HepG2 (cell line): Measurements from ENCODE around the gene PHF23. TPM values are rescaled to one million over a fixed set of nuclear protein-coding genes. Genes with fewer than 3 reads are reported as not detected.

Experiments used
- AGO2 ChIP-seq: fragments of 200-400 bp; formaldehyde crosslinking; optimal IDR thresholded peaks from 2 replicates; pipeline ENCODE3; 2017; ENCODE audit warnings: mild to moderate bottlenecking, low read depth, low read length, moderate library complexity
- HOXA3 ChIP-seq: sonication (generic); formaldehyde crosslinking; IDR thresholded peaks from 2 replicates; pipeline ENCODE4 v1.5.0; 2020; ENCODE audit warnings: missing genetic modification reagents
- KLF12 ChIP-seq: sonication (generic); formaldehyde crosslinking; IDR thresholded peaks from 2 replicates; pipeline ENCODE4 v1.4.0; 2020; ENCODE audit warnings: missing genetic modification reagents, borderline replicate concordance
- RAD51 ChIP-seq: fragments of 450-650 bp; IDR thresholded peaks from 2 replicates; pipeline ENCODE4 v1.6.1; 2016; ENCODE audit warnings: borderline replicate concordance
- SAFB2 ChIP-seq: sonication (generic); formaldehyde crosslinking; IDR thresholded peaks from 2 replicates; pipeline ENCODE4 v1.5.1; 2020; ENCODE audit warnings: missing genetic modification reagents, low read depth, mild to moderate bottlenecking, borderline replicate concordance
- SNRNP70 ChIP-seq: fragments of 200-400 bp; formaldehyde crosslinking; IDR thresholded peaks from 2 replicates; pipeline ENCODE4 v1.6.1; 2017; ENCODE audit warnings: mild to moderate bottlenecking, low read depth, low read length, moderate library complexity
- ZBTB38 ChIP-seq: sonication (generic); formaldehyde crosslinking; IDR thresholded peaks from 2 replicates; pipeline ENCODE4 v1.5.1; 2020; ENCODE audit warnings: mild to moderate bottlenecking, missing genetic modification reagents
- ZFP36 ChIP-seq: fragments of 150-350 bp; IDR thresholded peaks from 2 replicates; pipeline ENCODE4 v1.6.1; 2018; ENCODE audit warnings: borderline replicate concordance, low read length, low read depth; ENCODE audit not compliant: partially characterized antibody
- ZKSCAN8 ChIP-seq: IDR thresholded peaks from 2 replicates; pipeline ENCODE4 v1.6.1; 2016; ENCODE audit warnings: borderline replicate concordance, missing genetic modification reagents, missing compliant biosample characterization
- ZNF292 ChIP-seq: sonication (generic); formaldehyde crosslinking; IDR thresholded peaks from 2 replicates; pipeline ENCODE4 v1.8.1; 2022; ENCODE audit warnings: mild to moderate bottlenecking, low read depth, missing genetic modification reagents, borderline replicate concordance
- ZNF34 ChIP-seq: sonication (generic); formaldehyde crosslinking; IDR thresholded peaks from 2 replicates; pipeline ENCODE4 v1.4.0; 2020; ENCODE audit warnings: mild to moderate bottlenecking, missing genetic modification reagents, borderline replicate concordance
- ZNF768 ChIP-seq: sonication (generic); formaldehyde crosslinking; IDR thresholded peaks from 2 replicates; pipeline ENCODE4 v1.4.0; 2020; ENCODE audit warnings: missing genetic modification reagents
- ZNF850 ChIP-seq: sonication (generic); formaldehyde crosslinking; conservative IDR thresholded peaks from 2 replicates; pipeline ENCODE4 v1.9.0; 2021; ENCODE audit warnings: mild to moderate bottlenecking, missing genetic modification reagents
- polyA plus RNA-seq, 8 experiments: library from polyadenylated mRNA; depleted of rRNA in 3 of 8; stranded (reverse) in 7 of 8; unstranded in 1 of 8; fragments of >200 nt; fragmentation: Illumina TruSeq in 4 of 8; extraction: Trizol in 4 of 8; gene quantifications; 2 replicates each; pipeline versions ENCODE4 v1.2.1 to v1.2.3, GENCODE V29; 2011 to 2016; ENCODE audit warnings: low read depth in 4 of 8, missing spikeins in 1 of 8, mixed read lengths in 1 of 8; ENCODE audit not compliant: insufficient read depth in 1 of 8
- total RNA-seq, 5 experiments: library from RNA; depleted of rRNA; stranded (reverse); fragments of >200 nt; fragmentation: Illumina TruSeq; extraction: Trizol; gene quantifications; 2 replicates each; pipeline ENCODE4 v1.2.3, GENCODE V29; 2016; ENCODE audit warnings: low read depth in 1 of 5
- TF ChIP-seq, protein P1 (sequence below): IDR thresholded peaks from 2 replicates; pipeline ENCODE4 v1.6.1; 2016; ENCODE audit warnings: missing genetic modification reagents, missing compliant biosample characterization
- TF ChIP-seq, protein P2 (sequence below): sonication (generic); formaldehyde crosslinking; conservative IDR thresholded peaks from 2 replicates; pipeline ENCODE4 v1.4.0; 2020; ENCODE audit warnings: missing genetic modification reagents
- TF ChIP-seq, protein P3 (sequence below): sonication (generic); formaldehyde crosslinking; IDR thresholded peaks from 2 replicates; pipeline ENCODE4 v1.4.0; 2020; ENCODE audit warnings: missing genetic modification reagents, borderline replicate concordance
- TF ChIP-seq, protein P4 (sequence below): sonication (generic); formaldehyde crosslinking; IDR thresholded peaks from 2 replicates; pipeline ENCODE4 v1.4.0; 2020; ENCODE audit warnings: mild to moderate bottlenecking, missing genetic modification reagents
- TF ChIP-seq, protein P5 (sequence below): IDR thresholded peaks from 2 replicates; pipeline ENCODE4 v1.6.1; 2016; ENCODE audit warnings: missing compliant biosample characterization, missing genetic modification reagents, borderline replicate concordance
- TF ChIP-seq, protein P6 (sequence below): IDR thresholded peaks from 2 replicates; pipeline ENCODE4 v1.6.1; 2016; ENCODE audit warnings: low read depth, control low read depth
- TF ChIP-seq, protein P7 (sequence below): conservative IDR thresholded peaks from 2 replicates; pipeline ENCODE4 v1.6.1; 2018; ENCODE audit warnings: missing genetic modification reagents

The PHF23 gene
- total and polyA plus RNA-seq, 2 of the 13 experiments (the other 11 are each of a cell fraction or from before 2014, with no cell fraction given), result 27.6 to 33.2 TPM

DNA sequence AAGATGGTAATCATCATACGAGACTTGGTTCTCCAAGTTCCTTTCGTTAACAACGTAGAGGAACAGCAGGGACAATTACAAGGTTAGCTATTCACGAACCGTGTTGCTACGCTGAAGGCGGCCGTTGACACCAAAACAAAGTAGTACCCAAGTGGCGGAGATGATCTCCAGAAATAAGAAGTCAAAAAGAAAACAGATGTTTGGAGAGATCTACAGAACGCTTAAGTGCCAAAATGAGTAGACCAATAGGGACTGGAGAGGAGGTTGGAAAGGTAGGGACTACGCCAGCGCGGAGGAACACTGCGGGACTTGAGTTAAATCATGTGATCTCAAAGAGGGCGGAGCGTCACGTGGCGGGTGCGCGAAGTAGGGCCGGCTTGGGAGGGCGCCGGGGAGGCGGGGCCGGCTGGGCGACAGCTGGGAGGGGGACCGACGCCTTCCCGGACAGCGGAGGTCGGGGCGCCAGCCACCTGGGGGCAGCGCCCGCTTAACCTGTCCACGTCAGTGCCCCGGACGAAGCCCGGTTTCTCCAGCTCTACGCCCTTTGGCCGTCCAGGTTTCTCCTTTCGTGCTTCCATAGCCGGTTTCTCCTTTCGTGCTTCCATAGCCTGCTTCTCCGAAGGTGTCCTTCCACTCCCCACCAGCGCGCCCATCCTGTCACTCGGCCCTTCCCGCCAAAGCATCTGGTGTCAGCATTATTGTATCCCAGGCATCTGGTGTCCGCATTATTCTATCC is 3.6 kb upstream of the PHF23 start (continued):
- TF ChIP-seq, protein P1, sequence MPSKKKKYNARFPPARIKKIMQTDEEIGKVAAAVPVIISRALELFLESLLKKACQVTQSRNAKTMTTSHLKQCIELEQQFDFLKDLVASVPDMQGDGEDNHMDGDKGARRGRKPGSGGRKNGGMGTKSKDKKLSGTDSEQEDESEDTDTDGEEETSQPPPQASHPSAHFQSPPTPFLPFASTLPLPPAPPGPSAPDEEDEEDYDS (CRISPR knock-in tag), result peak; percentile 38; the same call in 1 of the 2 replicates
- TF ChIP-seq RAD51, result peak; percentile 97
- TF ChIP-seq, protein P2, sequence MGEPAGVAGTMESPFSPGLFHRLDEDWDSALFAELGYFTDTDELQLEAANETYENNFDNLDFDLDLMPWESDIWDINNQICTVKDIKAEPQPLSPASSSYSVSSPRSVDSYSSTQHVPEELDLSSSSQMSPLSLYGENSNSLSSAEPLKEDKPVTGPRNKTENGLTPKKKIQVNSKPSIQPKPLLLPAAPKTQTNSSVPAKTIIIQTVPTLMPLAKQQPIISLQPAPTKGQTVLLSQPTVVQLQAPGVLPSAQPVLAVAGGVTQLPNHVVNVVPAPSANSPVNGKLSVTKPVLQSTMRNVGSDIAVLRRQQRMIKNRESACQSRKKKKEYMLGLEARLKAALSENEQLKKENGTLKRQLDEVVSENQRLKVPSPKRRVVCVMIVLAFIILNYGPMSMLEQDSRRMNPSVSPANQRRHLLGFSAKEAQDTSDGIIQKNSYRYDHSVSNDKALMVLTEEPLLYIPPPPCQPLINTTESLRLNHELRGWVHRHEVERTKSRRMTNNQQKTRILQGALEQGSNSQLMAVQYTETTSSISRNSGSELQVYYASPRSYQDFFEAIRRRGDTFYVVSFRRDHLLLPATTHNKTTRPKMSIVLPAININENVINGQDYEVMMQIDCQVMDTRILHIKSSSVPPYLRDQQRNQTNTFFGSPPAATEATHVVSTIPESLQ (CRISPR knock-in tag), result 0 out of 2 replicates have a peak, but pooled peaks have one; percentile 54
- peak; percentile 97 for TF ChIP-seq AGO2
- TF ChIP-seq, protein P3, sequence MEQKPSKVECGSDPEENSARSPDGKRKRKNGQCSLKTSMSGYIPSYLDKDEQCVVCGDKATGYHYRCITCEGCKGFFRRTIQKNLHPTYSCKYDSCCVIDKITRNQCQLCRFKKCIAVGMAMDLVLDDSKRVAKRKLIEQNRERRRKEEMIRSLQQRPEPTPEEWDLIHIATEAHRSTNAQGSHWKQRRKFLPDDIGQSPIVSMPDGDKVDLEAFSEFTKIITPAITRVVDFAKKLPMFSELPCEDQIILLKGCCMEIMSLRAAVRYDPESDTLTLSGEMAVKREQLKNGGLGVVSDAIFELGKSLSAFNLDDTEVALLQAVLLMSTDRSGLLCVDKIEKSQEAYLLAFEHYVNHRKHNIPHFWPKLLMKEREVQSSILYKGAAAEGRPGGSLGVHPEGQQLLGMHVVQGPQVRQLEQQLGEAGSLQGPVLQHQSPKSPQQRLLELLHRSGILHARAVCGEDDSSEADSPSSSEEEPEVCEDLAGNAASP (CRISPR knock-in tag), result peak; percentile 68; the same call in 1 of the 2 replicates
- TF ChIP-seq ZNF768 (CRISPR knock-in tag), result peak; percentile 39; the same call in 1 of the 2 replicates
- TF ChIP-seq ZNF34 (CRISPR knock-in tag), result peak; percentile 41; the same call in 1 of the 2 replicates
- peak; percentile 85; the same call in 1 of the 2 replicates for TF ChIP-seq KLF12 (CRISPR knock-in tag)
- TF ChIP-seq ZFP36, result no peak
- no peak for TF ChIP-seq ZNF292 (CRISPR knock-in tag)
- no peak for TF ChIP-seq ZNF850 (CRISPR knock-in tag)
- peak; percentile 92 for TF ChIP-seq HOXA3 (CRISPR knock-in tag)
- TF ChIP-seq SAFB2 (CRISPR knock-in tag), result peak; percentile 91
- TF ChIP-seq, protein P4, sequence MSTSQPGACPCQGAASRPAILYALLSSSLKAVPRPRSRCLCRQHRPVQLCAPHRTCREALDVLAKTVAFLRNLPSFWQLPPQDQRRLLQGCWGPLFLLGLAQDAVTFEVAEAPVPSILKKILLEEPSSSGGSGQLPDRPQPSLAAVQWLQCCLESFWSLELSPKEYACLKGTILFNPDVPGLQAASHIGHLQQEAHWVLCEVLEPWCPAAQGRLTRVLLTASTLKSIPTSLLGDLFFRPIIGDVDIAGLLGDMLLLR, result no peak
- TF ChIP-seq, protein P5, sequence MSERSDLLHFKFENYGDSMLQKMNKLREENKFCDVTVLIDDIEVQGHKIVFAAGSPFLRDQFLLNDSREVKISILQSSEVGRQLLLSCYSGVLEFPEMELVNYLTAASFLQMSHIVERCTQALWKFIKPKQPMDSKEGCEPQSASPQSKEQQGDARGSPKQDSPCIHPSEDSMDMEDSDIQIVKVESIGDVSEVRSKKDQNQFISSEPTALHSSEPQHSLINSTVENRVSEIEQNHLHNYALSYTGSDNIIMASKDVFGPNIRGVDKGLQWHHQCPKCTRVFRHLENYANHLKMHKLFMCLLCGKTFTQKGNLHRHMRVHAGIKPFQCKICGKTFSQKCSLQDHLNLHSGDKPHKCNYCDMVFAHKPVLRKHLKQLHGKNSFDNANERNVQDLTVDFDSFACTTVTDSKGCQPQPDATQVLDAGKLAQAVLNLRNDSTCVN (CRISPR knock-in tag), result peak; percentile 76; the same call in 1 of the 2 replicates
- TF ChIP-seq ZKSCAN8, result no peak
- TF ChIP-seq SNRNP70, result no peak
- peak; percentile 73; the same call in 1 of the 2 replicates for TF ChIP-seq ZBTB38 (CRISPR knock-in tag)
- TF ChIP-seq, protein P6, sequence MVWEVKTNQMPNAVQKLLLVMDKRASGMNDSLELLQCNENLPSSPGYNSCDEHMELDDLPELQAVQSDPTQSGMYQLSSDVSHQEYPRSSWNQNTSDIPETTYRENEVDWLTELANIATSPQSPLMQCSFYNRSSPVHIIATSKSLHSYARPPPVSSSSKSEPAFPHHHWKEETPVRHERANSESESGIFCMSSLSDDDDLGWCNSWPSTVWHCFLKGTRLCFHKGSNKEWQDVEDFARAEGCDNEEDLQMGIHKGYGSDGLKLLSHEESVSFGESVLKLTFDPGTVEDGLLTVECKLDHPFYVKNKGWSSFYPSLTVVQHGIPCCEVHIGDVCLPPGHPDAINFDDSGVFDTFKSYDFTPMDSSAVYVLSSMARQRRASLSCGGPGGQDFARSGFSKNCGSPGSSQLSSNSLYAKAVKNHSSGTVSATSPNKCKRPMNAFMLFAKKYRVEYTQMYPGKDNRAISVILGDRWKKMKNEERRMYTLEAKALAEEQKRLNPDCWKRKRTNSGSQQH, result 0 out of 2 replicates have a peak, but pooled peaks have one; percentile 39
- TF ChIP-seq, protein P7, sequence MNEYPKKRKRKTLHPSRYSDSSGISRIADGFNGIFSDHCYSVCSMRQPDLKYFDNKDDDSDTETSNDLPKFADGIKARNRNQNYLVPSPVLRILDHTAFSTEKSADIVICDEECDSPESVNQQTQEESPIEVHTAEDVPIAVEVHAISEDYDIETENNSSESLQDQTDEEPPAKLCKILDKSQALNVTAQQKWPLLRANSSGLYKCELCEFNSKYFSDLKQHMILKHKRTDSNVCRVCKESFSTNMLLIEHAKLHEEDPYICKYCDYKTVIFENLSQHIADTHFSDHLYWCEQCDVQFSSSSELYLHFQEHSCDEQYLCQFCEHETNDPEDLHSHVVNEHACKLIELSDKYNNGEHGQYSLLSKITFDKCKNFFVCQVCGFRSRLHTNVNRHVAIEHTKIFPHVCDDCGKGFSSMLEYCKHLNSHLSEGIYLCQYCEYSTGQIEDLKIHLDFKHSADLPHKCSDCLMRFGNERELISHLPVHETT (CRISPR knock-in tag), result peak; percentile 84
